IMR-90 (cell line): Measurements from ENCODE around the gene RIPOR2. TPM values are rescaled to one million over a fixed set of nuclear protein-coding genes. Genes with fewer than 3 reads are reported as not detected.

Experiments
- ATAC-seq: fragments of 200-7000 bp; cut with Tn5 transposase; 2 replicates; pipeline ENCODE4 v1.9.1; 2020; ENCODE audit warnings: low read depth, mild to moderate bottlenecking, moderate library complexity
- BruUV-seq: library from RNA; stranded (reverse); fragments of 400-500 nt; replicated peaks from 2 replicates; lab custom pipeline; 2021; lab: Mats Ljungman, UMichigan
- CTCF ChIA-PET: fragments of 300-600 bp; formaldehyde crosslinking; extraction: SDS; loops from one replicate; lab custom pipeline; 2021; ENCODE audit warnings: antibody characterized with exemption; lab: Yijun Ruan, JAX
- POLR2A ChIA-PET: fragments of 300-600 bp; sonication (Branson Sonifier 250); formaldehyde crosslinking; loops from one replicate; lab custom pipeline; 2022; ENCODE audit warnings: antibody characterized with exemption; ENCODE audit not compliant: unreplicated experiment; lab: Charles Lee
- DNase-seq: peaks from one replicate; pipeline ENCODE4 v3.0.0; 2013
- H2AFZ ChIP-seq: replicated peaks from 2 replicates; pipeline ENCODE3; 2013; ENCODE audit warnings: low read length, mild to moderate bottlenecking; ENCODE audit not compliant: poor library complexity
- H2AK5ac ChIP-seq: 2 replicates; pipeline ENCODE4 v1.6.1; 2013; ENCODE audit warnings: low read depth, low read length, inconsistent platforms
- H2AK9ac ChIP-seq: replicated peaks from 2 replicates; pipeline ENCODE3; 2013; ENCODE audit warnings: mild to moderate bottlenecking, low read depth, low read length, moderate library complexity; ENCODE audit not compliant: poor library complexity
- H2BK120ac ChIP-seq: 2 replicates; pipeline ENCODE4 v1.6.1; 2013; ENCODE audit warnings: low read depth, low read length, inconsistent platforms
- H2BK15ac ChIP-seq: 3 replicates; pipeline ENCODE4 v1.6.1; 2013; ENCODE audit warnings: low read depth, low read length, inconsistent platforms
- H2BK20ac ChIP-seq: 2 replicates; pipeline ENCODE4 v1.6.1; 2013; ENCODE audit warnings: low read depth, mild to moderate bottlenecking, inconsistent platforms, low read length, moderate library complexity
- H2BK5ac ChIP-seq: 2 replicates; pipeline ENCODE4 v1.6.1; 2013; ENCODE audit warnings: mild to moderate bottlenecking, low read depth, low read length, inconsistent platforms; ENCODE audit not compliant: poor library complexity, severe bottlenecking
- H3K14ac ChIP-seq: replicated peaks from 2 replicates; pipeline ENCODE4 v1.6.1; 2013; ENCODE audit warnings: low read depth, low read length, inconsistent platforms
- H3K18ac ChIP-seq: 2 replicates; pipeline ENCODE4 v1.6.1; 2013; ENCODE audit warnings: low read depth, low read length, control low read depth
- H3K23ac ChIP-seq: 2 replicates; pipeline ENCODE4 v1.6.1; 2013; ENCODE audit warnings: low read depth, low read length, inconsistent platforms
- H3K27ac ChIP-seq: 2 replicates; pipeline ENCODE4 v1.5.1; 2013; ENCODE audit warnings: mild to moderate bottlenecking, control low read depth, low read length; ENCODE audit not compliant: insufficient read depth
- H3K27me3 ChIP-seq: 2 replicates; pipeline ENCODE4 v1.6.1; 2013; ENCODE audit warnings: low read length; ENCODE audit not compliant: control insufficient read depth, insufficient read depth
- H3K36me3 ChIP-seq: 2 replicates; pipeline ENCODE4 v1.6.1; 2013; ENCODE audit warnings: low read length, mixed read lengths; ENCODE audit not compliant: control insufficient read depth, insufficient read depth
- H3K4ac ChIP-seq: 2 replicates; pipeline ENCODE4 v1.6.1; 2013; ENCODE audit warnings: low read depth, low read length, inconsistent platforms
- H3K4me1 ChIP-seq: 2 replicates; pipeline ENCODE4 v1.6.1; 2013; ENCODE audit warnings: low read length, mixed read lengths; ENCODE audit not compliant: control insufficient read depth, insufficient read depth
- H3K4me2 ChIP-seq: 2 replicates; pipeline ENCODE4 v1.6.1; 2013; ENCODE audit warnings: low read depth, mild to moderate bottlenecking, control low read depth, low read length, moderate library complexity
- H3K4me3 ChIP-seq: 2 replicates; pipeline ENCODE4 v1.5.1; 2013; ENCODE audit warnings: low read depth, mild to moderate bottlenecking, control low read depth, low read length, moderate library complexity; ENCODE audit not compliant: insufficient read depth
- H3K56ac ChIP-seq: 2 replicates; pipeline ENCODE4 v1.6.1; 2013; ENCODE audit warnings: low read length, inconsistent platforms; ENCODE audit not compliant: insufficient read depth; ENCODE audit errors: extremely low read depth
- H3K79me1 ChIP-seq, 2 experiments: 2 replicates each; pipeline ENCODE4 v1.6.1; 2013; ENCODE audit warnings: low read length in 2 of 2, inconsistent platforms in 1 of 2, low read depth in 1 of 2
- H3K9ac ChIP-seq: 2 replicates; pipeline ENCODE4 v1.6.1; 2013; ENCODE audit warnings: low read depth, low read length, control low read depth
- H3K9me1 ChIP-seq: 2 replicates; pipeline ENCODE4 v1.6.1; 2013; ENCODE audit warnings: low read length, inconsistent platforms; ENCODE audit not compliant: insufficient read depth
- H3K9me3 ChIP-seq: 2 replicates; pipeline ENCODE4 v1.6.1; 2013; ENCODE audit warnings: low read length; ENCODE audit not compliant: control insufficient read depth, insufficient read depth
- H4K20me1 ChIP-seq: 2 replicates; pipeline ENCODE4 v1.6.1; 2013; ENCODE audit warnings: low read length, inconsistent platforms; ENCODE audit not compliant: insufficient read depth
- H4K5ac ChIP-seq: 2 replicates; pipeline ENCODE4 v1.6.1; 2013; ENCODE audit warnings: mild to moderate bottlenecking, low read depth, low read length, control low read depth
- H4K8ac ChIP-seq, 2 experiments: 2 replicates each; pipeline ENCODE4 v1.6.1; 2013; ENCODE audit warnings: low read depth in 2 of 2, low read length in 2 of 2, control low read depth in 1 of 2, inconsistent platforms in 1 of 2
- H4K91ac ChIP-seq: 2 replicates; pipeline ENCODE4 v1.6.1; 2013; ENCODE audit warnings: low read depth, low read length, inconsistent platforms; ENCODE audit not compliant: insufficient read depth
- BHLHE40 ChIP-seq: fragments of 150-350 bp; IDR thresholded peaks from 2 replicates; pipeline ENCODE4 v1.6.1; 2016; ENCODE audit warnings: mild to moderate bottlenecking, low read depth, low read length
- CEBPB ChIP-seq: IDR thresholded peaks from 2 replicates; pipeline ENCODE4 v1.6.1; 2012; ENCODE audit warnings: low read depth, low read length, improper control_type of control experiment
- CHD1 ChIP-seq: IDR thresholded peaks from 2 replicates; pipeline ENCODE4 v1.6.1; 2012; ENCODE audit warnings: low read depth, low read length, improper control_type of control experiment
- CTCF ChIP-seq: conservative IDR thresholded peaks from 2 replicates; pipeline ENCODE4 v1.5.1; 2012; ENCODE audit warnings: mild to moderate bottlenecking, low read depth, low read length, improper control_type of control experiment
- MAZ ChIP-seq: IDR thresholded peaks from 2 replicates; pipeline ENCODE4 v1.6.1; 2012; ENCODE audit warnings: low read depth, mild to moderate bottlenecking, low read length, improper control_type of control experiment, moderate library complexity, borderline replicate concordance
- MXI1 ChIP-seq: IDR thresholded peaks from 2 replicates; pipeline ENCODE4 v1.6.1; 2012; ENCODE audit warnings: low read depth, mild to moderate bottlenecking, low read length, moderate library complexity, borderline replicate concordance
- NFE2L2 ChIP-seq: fragments of 150-350 bp; IDR thresholded peaks from 2 replicates; pipeline ENCODE4 v1.6.1; 2016; ENCODE audit warnings: low read depth, mild to moderate bottlenecking, low read length
- POLR2A ChIP-seq: IDR thresholded peaks from 2 replicates; pipeline ENCODE4 v1.6.1; 2012; ENCODE audit warnings: mild to moderate bottlenecking, low read depth, low read length
- RAD21 ChIP-seq: IDR thresholded peaks from 2 replicates; pipeline ENCODE4 v1.6.1; 2012; ENCODE audit warnings: low read length, improper control_type of control experiment
- RFX5 ChIP-seq: IDR thresholded peaks from 2 replicates; pipeline ENCODE4 v1.8.0; 2012; ENCODE audit warnings: low read depth, mild to moderate bottlenecking, low read length, moderate library complexity
- USF2 ChIP-seq: fragments of 150-350 bp; IDR thresholded peaks from 2 replicates; pipeline ENCODE4 v1.6.1; 2017; ENCODE audit warnings: mild to moderate bottlenecking, antibody characterized with exemption, low read length, low read depth
- WGBS, 2 experiments: methylation state at CpG; one replicate each; pipeline versions ENCODE4 v1.1.5 to v1.1.7; 2013; ENCODE audit warnings: missing lambda C conversion rate in 2 of 2; ENCODE audit not compliant: insufficient read length in 1 of 2; ENCODE audit errors: extremely low coverage in 2 of 2; 5-methylcytosine and 5-hydroxymethylcytosine counted together
- dilution Hi-C: fragments of 300-500 bp; cut with HindIII; formaldehyde crosslinking; loops from one replicate; pipeline ENCODE4 v1.14.3; 2018; ENCODE audit warnings: low sequenced_read_pairs; ENCODE audit not compliant: unreplicated experiment
- in situ Hi-C: fragments of 300-500 bp; cut with MboI; formaldehyde crosslinking; loops from 3 replicates; pipeline ENCODE4 v1.14.3; 2019; ENCODE audit warnings: low sequenced_read_pairs, inconsistent platforms, mixed read lengths
- intact Hi-C: fragments of 100-400 bp; cut with micrococcal nuclease; formaldehyde crosslinking; loops from 2 replicates; pipeline ENCODE4 v1.10.0; 2022
- polyA plus RNA-seq, 3 experiments: library from polyadenylated mRNA; depleted of rRNA; stranded (reverse); fragments of >200 nt; gene quantifications; 2 replicates each; pipeline ENCODE4 v1.2.3, GENCODE V29; 2012; ENCODE audit warnings: low replicate concordance in 1 of 3
- total RNA-seq: library from RNA; depleted of rRNA; stranded (reverse); fragments of >200 nt; gene quantifications from 2 replicates; pipeline ENCODE4 v1.2.3, GENCODE V29; 2012

RIPOR2 gene
- total and polyA plus RNA-seq, 2 of the 4 experiments (the other 2 are of a cell fraction) = 1.1 to 1.2 TPM

- H3K18ac ChIP-seq = no peak overlapping the region
- no peak overlapping the region for H2BK5ac ChIP-seq
- no peaks in the 10 kb centered on the region for H4K20me1 ChIP-seq
- H3K36me3 ChIP-seq = no peaks in the 10 kb centered on the region
- in situ Hi-C loops (no loop called here), intact Hi-C loops (no loop called here), dilution Hi-C loops (no loop called here)
- H4K91ac ChIP-seq = no peak overlapping the region
- no peak for TF ChIP-seq CTCF
- no peak for TF ChIP-seq POLR2A
- no peak for TF ChIP-seq NFE2L2
- no peak for TF ChIP-seq MAZ
- no peak for TF ChIP-seq CHD1
- TF ChIP-seq BHLHE40 = no peak
- TF ChIP-seq USF2 = no peak
- TF ChIP-seq CEBPB = no peak
- TF ChIP-seq RAD21 = no peak
- no peak for TF ChIP-seq MXI1
- TF ChIP-seq RFX5 = no peak
- H3K9me3 ChIP-seq = peaks cover 4% of the 10 kb centered on the region; the same call in 1 of the 2 replicates
- 89% methylated on average over 3 of the region's 9 CpGs; no CpG with 5 or more reads in 1 of the 2 experiments for WGBS, 2 experiments
- H2BK120ac ChIP-seq = no peak overlapping the region
- no peak overlapping the region for H2BK20ac ChIP-seq
- H4K5ac ChIP-seq = no peak overlapping the region
- no peak overlapping the region for H2BK15ac ChIP-seq
- POLR2A ChIA-PET = no interaction called here
- no peak overlapping the region for H3K56ac ChIP-seq
- no TSS peak for BruUV-seq
- peaks cover 6% of the 10 kb centered on the region for H3K4me1 ChIP-seq
- H3K9ac ChIP-seq = no peak overlapping the region
- H2AK5ac ChIP-seq = no peak overlapping the region
- no peaks in the 10 kb centered on the region for H3K27me3 ChIP-seq
- H3K4me3 ChIP-seq = no peak overlapping the region
- no peak for DNase-seq
- H3K23ac ChIP-seq = no peak overlapping the region
- H3K27ac ChIP-seq = no peak overlapping the region
- no peak overlapping the region for H3K4me2 ChIP-seq
- CTCF ChIA-PET = no interaction called here
- H4K8ac ChIP-seq = no peak overlapping the region
- no peak overlapping the region for H2AFZ ChIP-seq
- H3K14ac ChIP-seq = no peak overlapping the region
- no peak overlapping the region for H2AK9ac ChIP-seq
- no peak for ATAC-seq
- H3K9me1 ChIP-seq = peaks cover 4% of the 10 kb centered on the region; the same call in 1 of the 2 replicates
- H3K4ac ChIP-seq = no peak overlapping the region
- H3K79me1 ChIP-seq = no peaks in the 10 kb centered on the region
Measured at GRCh38 chr6:24940311-24940917, 4.7 kb upstream of the RIPOR2 start.
